ENCODE results near the gene NETO2. TPM values are rescaled to one million over a fixed set of nuclear protein-coding genes. Genes with fewer than 3 reads are reported as not detected.

Gene NETO2
- total and polyA plus RNA-seq, 2 experiments from 2014 or later: 4.0 to 14.6 TPM

DNA sequence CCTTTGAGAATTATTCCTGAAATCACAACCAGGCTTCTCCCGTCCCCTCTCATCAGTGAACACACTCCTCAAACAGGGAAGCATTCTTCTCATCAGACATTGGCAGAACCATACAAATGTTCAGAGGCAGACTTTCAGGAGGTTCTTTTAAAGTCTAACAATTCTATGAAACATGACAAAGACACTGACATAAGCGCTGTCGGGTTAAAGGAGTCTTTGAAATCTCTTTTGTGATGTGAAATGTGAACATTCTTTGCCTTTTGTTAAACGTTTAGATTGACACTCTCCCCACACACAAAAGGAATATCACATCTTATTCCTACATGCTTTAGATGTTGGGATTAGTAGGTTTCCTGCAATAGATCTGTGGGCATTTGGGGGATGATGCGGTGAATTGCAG is 63.9 kb downstream of the NETO2 start:
- no peaks in the 10 kb centered on the region for H3K4me1 ChIP-seq (ENCODE audit: insufficient read depth)
- TF ChIP-seq EZH2phosphoT487 (IDR thresholded peaks at IDR 0.05; ENCODE audit: insufficient read depth, low read depth) (no peak), EZH2 (IDR thresholded peaks at IDR 0.05; ENCODE audit: insufficient read depth, poor library complexity, severe bottlenecking) (no peak)
- 55 to 62% methylated on average over 5 of the region's 5 CpGs for WGBS, 2 experiments (ENCODE audit: low coverage in 1 of 2, low lambda C conversion rate in 2 of 2, missing lambda C conversion rate in 2 of 2)

DNA sequence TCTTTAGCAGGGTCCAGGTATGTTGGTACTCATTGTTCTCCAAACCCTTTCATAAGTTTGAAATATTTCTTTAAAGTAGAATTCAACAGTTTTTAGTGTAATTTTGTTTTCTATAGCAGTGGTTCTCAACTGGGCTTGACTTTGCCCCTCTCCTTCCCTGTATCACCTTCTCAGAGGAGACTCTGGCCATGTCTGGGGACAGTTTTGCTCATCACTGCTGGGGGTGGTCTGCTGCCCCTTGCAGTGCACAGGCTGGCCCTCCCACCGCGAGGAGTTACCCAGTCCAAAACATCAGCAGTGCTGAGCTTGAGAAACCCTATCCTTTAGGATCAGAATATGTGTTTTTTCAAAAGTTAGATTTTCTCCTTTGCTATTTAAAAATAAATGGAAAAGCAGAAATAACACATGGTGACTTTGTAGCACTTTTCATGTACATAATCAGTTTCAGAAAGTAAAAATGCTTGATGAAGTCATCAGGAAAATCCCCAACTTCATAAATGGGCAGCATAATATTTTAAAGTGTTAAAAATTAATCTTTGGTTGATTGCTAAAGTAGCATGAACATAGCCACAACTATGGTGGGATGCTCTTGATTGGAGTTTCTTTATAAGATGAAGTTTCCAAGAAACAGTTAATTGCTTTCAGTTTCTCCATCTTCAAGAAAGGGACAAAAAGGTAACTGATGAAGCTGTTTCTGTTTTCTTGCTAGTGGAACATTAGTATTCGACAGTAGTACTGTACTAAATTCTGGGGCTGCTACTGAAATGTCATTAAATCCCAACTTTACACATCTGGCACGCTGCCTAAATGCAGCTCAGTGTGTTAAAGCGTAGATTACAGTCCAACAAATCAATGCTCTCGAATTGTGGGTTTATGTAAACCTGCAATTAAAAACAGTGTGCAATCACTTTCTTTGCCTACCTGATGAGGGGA is 70.3 kb downstream of the NETO2 start:
- no peak overlapping the region for H2AFZ ChIP-seq
- no peaks in the 10 kb centered on the region for H3K9me2 ChIP-seq (ENCODE audit: insufficient read depth)
- H4K20me1 ChIP-seq (ENCODE audit: insufficient read depth): no peaks in the 10 kb centered on the region
- no peak overlapping the region for H3K9ac ChIP-seq
- H3K79me2 ChIP-seq (ENCODE audit: insufficient read depth): no peaks in the 10 kb centered on the region
- no peak overlapping the region for H3K4me2 ChIP-seq (ENCODE audit: unreplicated experiment)
- no peaks in the 10 kb centered on the region for H3K4me1 ChIP-seq (ENCODE audit: insufficient read depth)
- H3K9me3 ChIP-seq (ENCODE audit: low read depth): no peaks in the 10 kb centered on the region
- no peak for DNase-seq
- in situ Hi-C loops (cut with MboI): no loop called here
- TF ChIP-seq EZH2phosphoT487 (IDR thresholded peaks at IDR 0.05; ENCODE audit: insufficient read depth, low read depth) (no peak), EZH2 (IDR thresholded peaks at IDR 0.05; ENCODE audit: insufficient read depth, poor library complexity, severe bottlenecking) (no peak)
- H3F3A ChIP-seq (ENCODE audit: insufficient read depth): no peaks in the 10 kb centered on the region
- H3K27me3 ChIP-seq (replicated peaks; ENCODE audit: insufficient read depth): peaks cover 9% of the 10 kb centered on the region; the same call in 1 of the 2 replicates
- H3K4me3 ChIP-seq: no peak overlapping the region
- 46% methylated on average over 6 of the region's 6 CpGs for WGBS, 2 experiments (ENCODE audit: low coverage in 1 of 2, low lambda C conversion rate in 2 of 2, missing lambda C conversion rate in 2 of 2)
- no peak overlapping the region for H3K27ac ChIP-seq
- H3K36me3 ChIP-seq (ENCODE audit: low read depth): no peaks in the 10 kb centered on the region

More for the DNA sequence above, 63.9 kb downstream of the NETO2 start:
- Histone ChIP-seq H3K9ac (no peak overlapping the region), H3K79me2 (ENCODE audit: insufficient read depth) (no peaks in the 10 kb centered on the region), H3K27me3 (replicated peaks; ENCODE audit: insufficient read depth) (no peaks in the 10 kb centered on the region), H3K4me2 (ENCODE audit: unreplicated experiment) (no peak overlapping the region), H3K36me3 (ENCODE audit: low read depth) (no peaks in the 10 kb centered on the region), H3K9me3 (ENCODE audit: low read depth) (no peaks in the 10 kb centered on the region), H4K20me1 (ENCODE audit: insufficient read depth) (no peaks in the 10 kb centered on the region), H3F3A (ENCODE audit: insufficient read depth) (no peaks in the 10 kb centered on the region), H2AFZ (no peak overlapping the region), H3K27ac (no peak overlapping the region), H3K4me3 (no peak overlapping the region), H3K9me2 (ENCODE audit: insufficient read depth) (no peaks in the 10 kb centered on the region)
- in situ Hi-C loops (cut with MboI): no loop called here
- DNase-seq: no peak

DNA sequence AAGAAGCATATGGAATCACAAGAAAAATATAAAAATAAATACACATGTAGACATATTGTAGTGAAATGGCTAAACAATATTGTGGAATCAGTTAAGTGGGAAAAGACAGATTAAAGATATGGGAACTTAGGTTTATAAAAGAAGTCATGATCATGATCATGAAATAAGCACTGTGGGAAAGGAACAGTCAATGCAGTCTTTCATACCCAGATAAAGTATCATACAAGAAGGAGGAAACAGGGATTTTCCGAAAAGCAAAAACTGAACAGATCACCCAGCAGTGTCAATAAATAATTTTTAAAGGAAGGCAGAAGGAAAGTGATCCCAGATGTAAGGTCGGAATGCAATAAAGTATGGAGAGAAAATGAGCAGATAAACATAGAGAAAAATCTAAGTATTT is 71.6 kb downstream of the NETO2 start:
- Histone ChIP-seq H2AFZ (no peak overlapping the region), H3K4me2 (ENCODE audit: unreplicated experiment) (no peak overlapping the region), H3K4me1 (ENCODE audit: insufficient read depth) (no peaks in the 10 kb centered on the region), H3K9me2 (ENCODE audit: insufficient read depth) (no peaks in the 10 kb centered on the region), H3K9me3 (ENCODE audit: low read depth) (no peaks in the 10 kb centered on the region), H3K9ac (no peak overlapping the region), H3F3A (ENCODE audit: insufficient read depth) (no peaks in the 10 kb centered on the region), H3K27ac (no peak overlapping the region), H3K36me3 (ENCODE audit: low read depth) (no peaks in the 10 kb centered on the region), H3K4me3 (no peak overlapping the region), H3K27me3 (replicated peaks; ENCODE audit: insufficient read depth) (peaks cover 9% of the 10 kb centered on the region; the same call in 1 of the 2 replicates), H4K20me1 (ENCODE audit: insufficient read depth) (no peaks in the 10 kb centered on the region), H3K79me2 (ENCODE audit: insufficient read depth) (no peaks in the 10 kb centered on the region)
- 33 to 40% methylated on average over 2 of the region's 2 CpGs for WGBS, 2 experiments (ENCODE audit: low coverage in 1 of 2, low lambda C conversion rate in 2 of 2, missing lambda C conversion rate in 2 of 2)
- in situ Hi-C loops (cut with MboI): no loop called here
- TF ChIP-seq EZH2 (IDR thresholded peaks at IDR 0.05; ENCODE audit: insufficient read depth, poor library complexity, severe bottlenecking) (no peak), EZH2phosphoT487 (IDR thresholded peaks at IDR 0.05; ENCODE audit: insufficient read depth, low read depth) (no peak)
- DNase-seq: no peak

DNA sequence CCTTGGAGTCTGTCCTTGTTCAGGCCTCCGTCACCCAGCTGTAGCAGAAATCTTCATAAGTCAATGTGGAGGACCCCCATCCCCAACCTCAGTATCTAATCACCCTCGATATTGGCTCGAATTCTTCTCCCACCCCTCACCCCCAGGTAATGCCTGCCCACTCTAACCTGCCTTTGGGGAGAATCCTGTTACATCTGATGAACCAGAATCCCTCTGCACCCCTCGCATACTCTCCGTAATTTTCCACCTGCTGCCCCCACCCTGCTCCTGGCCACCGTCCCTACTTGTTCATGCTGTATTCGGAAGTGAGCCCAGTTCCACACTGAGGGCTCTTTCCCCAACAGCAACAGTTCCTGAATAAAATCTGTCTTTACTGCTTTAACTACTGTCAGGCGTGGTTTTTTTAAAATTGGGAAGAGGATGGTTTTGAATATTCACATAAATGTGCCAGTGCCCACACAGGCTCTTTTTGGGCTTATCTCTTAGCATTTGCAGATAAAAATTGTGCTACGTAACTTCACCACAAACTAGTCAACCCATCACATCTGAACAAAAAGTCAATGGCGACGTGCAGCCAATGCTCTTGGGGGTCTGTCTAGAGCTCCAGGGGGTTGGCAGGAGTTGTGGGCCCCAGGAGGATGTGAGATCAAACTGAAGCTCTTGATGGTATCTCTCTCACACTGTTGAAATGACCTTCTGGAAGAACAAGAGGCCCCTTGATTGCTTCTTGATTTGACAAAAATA is 73.7 kb downstream of the NETO2 start:
- TF ChIP-seq EZH2 (IDR thresholded peaks at IDR 0.05; ENCODE audit: insufficient read depth, poor library complexity, severe bottlenecking) (no peak), EZH2phosphoT487 (IDR thresholded peaks at IDR 0.05; ENCODE audit: insufficient read depth, low read depth) (no peak)
- Histone ChIP-seq H3K4me2 (ENCODE audit: unreplicated experiment) (no peak overlapping the region), H2AFZ (no peak overlapping the region), H3K79me2 (ENCODE audit: insufficient read depth) (no peaks in the 10 kb centered on the region), H3K4me1 (ENCODE audit: insufficient read depth) (no peaks in the 10 kb centered on the region), H3K9ac (no peak overlapping the region), H4K20me1 (ENCODE audit: insufficient read depth) (no peaks in the 10 kb centered on the region), H3K27me3 (replicated peaks; ENCODE audit: insufficient read depth) (peaks cover 9% of the 10 kb centered on the region; the same call in 1 of the 2 replicates), H3K9me3 (ENCODE audit: low read depth) (no peaks in the 10 kb centered on the region), H3K36me3 (ENCODE audit: low read depth) (no peaks in the 10 kb centered on the region), H3K9me2 (ENCODE audit: insufficient read depth) (no peaks in the 10 kb centered on the region), H3F3A (ENCODE audit: insufficient read depth) (no peaks in the 10 kb centered on the region), H3K4me3 (no peak overlapping the region), H3K27ac (no peak overlapping the region)
- in situ Hi-C loops (cut with MboI): no loop called here
- 60% methylated on average over 10 to 11 of the region's 11 CpGs for WGBS, 2 experiments (ENCODE audit: low coverage in 1 of 2, low lambda C conversion rate in 2 of 2, missing lambda C conversion rate in 2 of 2)
- DNase-seq: no peak

Data from GM23248 (cell line).